GM18505 (cell line): ENCODE data around the gene CREB3L1.
A peak's percentile ranks its signal among the peaks of the same experiment; 100 is the strongest.

Experiments used
- ATAC-seq: cut with Tn5 transposase; IDR thresholded peaks from one replicate; pipeline ENCODE4 v1.9.1; 2021; ENCODE audit not compliant: unreplicated experiment
- POLR2A ChIP-seq: IDR thresholded peaks from 4 replicates; pipeline ENCODE4 v1.6.1; 2011; ENCODE audit warnings: borderline replicate concordance; ENCODE audit not compliant: insufficient read depth, insufficient read length; ENCODE audit errors: extremely low read depth

The CREB3L1 gene

DNA sequence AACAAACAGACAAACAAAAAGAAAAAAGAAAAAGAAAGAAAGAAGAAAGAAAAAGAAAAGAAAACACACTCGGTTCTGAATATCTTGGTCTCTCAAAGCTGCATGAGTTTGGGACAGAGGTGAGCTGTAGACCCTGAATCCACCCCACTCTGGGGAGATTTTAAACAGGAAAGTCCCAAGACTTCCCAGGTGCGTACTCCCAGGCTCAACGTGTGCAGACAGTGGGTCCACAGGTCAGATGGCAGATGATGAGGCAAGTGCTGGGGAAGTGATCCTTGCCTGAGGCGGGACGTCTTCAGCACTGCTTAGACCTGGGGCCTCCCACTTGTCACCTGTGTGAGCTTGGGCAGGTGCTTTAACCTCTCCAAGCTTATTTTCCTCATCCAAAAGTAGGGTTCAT is 9.3 kb downstream of the CREB3L1 start:
- no peak for ATAC-seq
- TF ChIP-seq POLR2A = no peak

DNA sequence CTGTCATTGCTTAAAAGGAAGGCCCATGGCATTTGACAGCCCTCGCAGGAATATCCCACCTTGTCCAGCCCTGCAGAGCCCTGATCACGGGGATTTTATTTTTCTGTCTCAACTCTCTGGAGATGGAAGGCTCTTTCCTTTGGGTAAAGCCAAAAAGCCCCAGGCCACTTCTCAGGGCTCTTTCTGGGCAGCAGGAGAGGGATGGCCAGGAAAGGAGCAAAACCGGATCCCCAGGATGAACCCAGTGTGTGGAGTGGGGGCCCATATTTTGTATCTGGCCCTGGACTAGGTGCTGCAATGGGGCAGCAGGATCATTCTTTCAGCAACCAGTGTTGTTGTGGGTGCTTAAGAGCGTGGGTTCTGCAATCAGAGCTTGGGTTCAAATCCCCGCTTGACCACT is 11.0 kb downstream of the CREB3L1 start:
- no peak for TF ChIP-seq POLR2A
- ATAC-seq = no peak

- no peak for TF ChIP-seq POLR2A
- ATAC-seq = no peak
Observed at GRCh38 chr11:46290011-46290410, 12.5 kb downstream of the CREB3L1 start.

- no peak for ATAC-seq
- TF ChIP-seq POLR2A = no peak
Observed at GRCh38 chr11:46290598-46291309, 13.3 kb downstream of the CREB3L1 start.

DNA sequence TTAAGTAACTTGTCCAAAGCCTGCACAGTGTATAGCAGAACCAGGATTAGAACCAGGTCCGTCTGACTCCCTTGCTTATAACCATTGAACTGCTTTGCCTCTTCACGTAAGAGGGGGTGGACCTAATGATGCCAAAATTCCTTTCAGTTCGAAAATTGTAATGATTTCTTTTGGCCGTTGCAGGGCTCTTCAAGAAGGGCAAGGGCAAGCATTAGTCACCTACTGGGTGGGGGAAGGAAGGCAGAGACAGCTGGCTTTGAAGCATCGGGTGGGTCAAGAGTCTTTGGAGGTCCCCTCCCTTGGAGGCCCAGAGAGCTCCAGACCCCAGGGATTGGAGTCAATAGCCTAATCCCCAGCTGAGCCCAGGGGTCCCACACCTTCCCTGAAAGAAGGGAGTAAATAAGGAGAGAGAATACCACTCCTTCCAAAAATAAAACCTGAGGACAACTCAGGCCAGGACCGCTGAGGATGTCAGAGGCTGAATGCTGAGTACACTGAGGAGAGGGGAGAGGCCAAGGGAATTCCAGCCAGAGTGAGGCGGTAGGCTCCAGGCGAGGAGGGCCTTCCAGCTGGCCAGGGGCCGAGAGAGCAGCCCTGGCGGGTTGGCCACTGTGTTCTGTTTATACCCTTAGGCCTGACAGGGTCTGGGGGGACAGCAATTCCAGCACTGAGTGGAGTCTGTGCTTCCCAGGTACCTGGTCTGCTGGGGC is 14.1 kb downstream of the CREB3L1 start:
- ATAC-seq = no peak

DNA sequence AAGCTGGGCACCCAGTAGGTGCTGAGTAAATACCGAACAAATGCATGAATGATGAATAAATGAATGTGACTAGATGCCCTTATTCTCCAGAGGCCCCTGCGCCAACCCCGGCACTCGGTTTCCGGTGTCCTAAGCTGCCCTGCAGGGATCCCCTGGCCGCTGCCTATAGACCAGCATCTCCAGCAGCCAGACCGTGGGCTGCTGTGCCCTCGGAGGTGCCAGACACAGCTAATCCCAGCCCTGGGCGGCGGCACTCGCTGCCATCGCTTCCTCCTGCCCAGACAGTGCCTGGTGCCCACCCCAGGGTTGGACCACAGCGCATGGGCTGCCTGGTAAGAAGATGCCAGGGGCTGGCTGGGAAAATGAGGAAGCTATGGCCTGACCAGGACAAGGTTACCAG is 15.6 kb downstream of the CREB3L1 start:
- TF ChIP-seq POLR2A = no peak
- no peak for ATAC-seq

More for the DNA sequence above, 14.1 kb downstream of the CREB3L1 start:
- no peak for TF ChIP-seq POLR2A

DNA sequence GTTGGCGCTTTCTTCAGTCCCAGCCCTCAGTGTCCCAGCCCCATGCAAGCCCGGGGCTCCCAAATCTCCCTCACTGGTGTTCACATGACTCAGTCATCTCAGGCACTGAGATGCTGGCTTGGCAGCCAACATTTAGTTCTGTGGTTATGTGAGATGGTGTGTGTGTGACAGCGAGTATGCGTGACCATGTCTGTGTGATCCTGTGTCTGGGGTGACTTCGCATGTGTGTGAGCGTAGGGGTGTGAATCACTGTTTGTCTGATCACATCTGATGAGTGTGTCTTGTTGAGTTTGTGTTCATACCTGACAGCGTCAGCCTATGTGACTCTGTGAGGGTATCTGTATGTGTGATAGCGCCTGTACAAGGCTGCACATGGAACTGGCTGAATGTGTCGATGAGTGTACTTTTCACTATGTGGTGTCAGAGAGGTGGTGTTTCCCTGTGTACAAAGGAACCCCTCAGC is 16.2 kb downstream of the CREB3L1 start:
- ATAC-seq = no peak
- no peak for TF ChIP-seq POLR2A

DNA sequence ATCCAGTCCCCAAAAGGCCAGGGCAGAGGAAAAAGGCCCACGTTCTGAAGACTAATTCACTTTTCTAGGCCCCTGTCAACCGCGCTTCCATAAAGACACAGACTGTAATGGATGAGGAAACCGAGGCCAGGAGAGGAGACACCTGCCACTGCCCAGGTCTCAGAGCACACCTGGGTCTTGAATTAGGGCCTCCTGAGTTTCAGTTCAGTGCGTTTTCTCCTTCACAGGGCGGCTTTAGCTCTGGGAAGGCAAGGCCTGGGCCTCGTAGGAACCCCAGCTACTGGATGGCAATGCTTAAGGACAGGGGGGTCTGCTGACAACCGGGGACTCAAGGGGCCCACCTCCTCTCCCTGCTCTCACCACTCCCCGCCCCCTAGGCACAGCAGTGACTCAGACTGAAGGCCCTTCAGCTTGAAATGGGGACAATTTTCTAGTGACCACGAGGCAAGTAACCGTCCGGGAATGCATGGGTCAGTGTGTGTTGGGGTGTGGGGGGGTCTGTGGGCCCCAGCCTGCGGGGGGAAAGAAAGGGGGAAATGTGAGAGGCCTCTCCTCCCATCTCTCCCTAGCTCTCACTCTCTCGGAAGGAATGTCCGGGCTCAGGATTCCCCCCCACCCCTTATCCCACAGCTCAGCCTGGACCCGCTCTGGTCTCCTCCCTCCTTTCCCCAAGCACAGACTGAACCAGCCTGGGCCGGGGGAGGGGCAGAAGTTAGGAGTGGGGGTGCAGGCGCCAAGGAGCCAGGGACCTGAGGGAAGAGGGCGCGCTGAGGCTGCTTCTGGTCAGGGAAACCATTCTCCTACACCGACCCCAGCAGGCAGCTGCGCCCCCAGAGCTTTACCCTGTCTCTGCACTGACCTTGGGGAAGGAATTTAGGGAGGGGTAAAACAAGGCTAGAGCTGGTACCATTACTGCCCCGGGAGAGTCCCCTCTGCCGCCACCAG is 17.2 kb downstream of the CREB3L1 start:
- TF ChIP-seq POLR2A = no peak
- no peak for ATAC-seq

GRCh38 chr11:46295312-46296058 is 18.0 kb downstream of the CREB3L1 start:
- ATAC-seq = peak; percentile 86

DNA sequence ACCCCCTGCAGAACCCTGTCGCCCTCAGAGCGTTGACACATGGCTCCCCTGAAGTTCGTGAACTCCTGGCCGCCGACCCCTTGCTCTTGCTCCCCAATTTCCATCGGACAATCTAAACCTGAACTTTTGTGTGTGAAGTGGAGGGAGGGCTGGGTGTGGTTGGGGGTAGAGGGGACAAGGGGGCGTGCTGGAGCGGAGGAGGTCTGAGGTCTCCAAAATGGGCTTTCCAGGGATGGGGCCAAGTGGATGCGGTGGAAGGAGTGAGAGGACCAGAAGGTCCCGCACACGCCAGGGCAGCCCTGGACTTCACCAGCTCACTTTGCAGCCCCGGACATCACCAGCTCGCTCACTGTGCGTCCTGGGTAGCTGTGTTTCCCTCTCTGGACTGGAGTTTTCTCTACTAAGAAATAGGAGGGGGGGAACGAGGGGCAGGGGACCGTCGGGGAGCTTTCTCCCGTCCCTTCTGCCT is 18.6 kb downstream of the CREB3L1 start:
- ATAC-seq = no peak
- no peak for TF ChIP-seq POLR2A

More at GRCh38 chr11:46295312-46296058, 18.0 kb downstream of the CREB3L1 start:
- no peak for TF ChIP-seq POLR2A

GRCh38 chr11:46296528-46297448 is 19.3 kb downstream of the CREB3L1 start:
- ATAC-seq = no peak

More at GRCh38 chr11:46296528-46297448, 19.3 kb downstream of the CREB3L1 start:
- TF ChIP-seq POLR2A = no peak
